ENCODE measurements around the gene NOXA1. TPM values are rescaled to one million over a fixed set of nuclear protein-coding genes. Genes with fewer than 3 reads are reported as not detected.

NOXA1 gene
- total RNA-seq, 1 experiment from 2014 or later, result 0.28 TPM

- CTCF ChIA-PET, result no interaction called here
- no peak for DNase-seq (ENCODE audit: low spot score)
Measured at GRCh38 chr9:137410891-137411249, 12.3 kb upstream of the NOXA1 start.

GRCh38 chr9:137411260-137411644 lies 11.9 kb upstream of the NOXA1 start:
- H3K36me3 ChIP-seq (ENCODE audit: insufficient read depth, low read length, poor library complexity, severe bottlenecking), result no peaks in the 10 kb centered on the region
- BruUV-seq (replicated peaks), result no TSS peak
- intact Hi-C loops (cut with micrococcal nuclease; ENCODE audit: unreplicated experiment), result no loop called here
- H3K4me3 ChIP-seq (ENCODE audit: low read depth, low read length, poor library complexity, severe bottlenecking), result no peak overlapping the region
- POLR2A ChIA-PET (ENCODE audit: low non-redundant PET), result no interaction called here
- H3K9me3 ChIP-seq (ENCODE audit: low read depth, low read length, poor library complexity, severe bottlenecking), result no peaks in the 10 kb centered on the region
- H3K27me3 ChIP-seq (replicated peaks; ENCODE audit: insufficient read depth, low read depth, low read length, poor library complexity), result no peaks in the 10 kb centered on the region
- CTCF ChIA-PET, result no interaction called here
- TF ChIP-seq EZH2 (IDR thresholded peaks at IDR 0.05; ENCODE audit: borderline replicate concordance, low read depth, low read length, poor library complexity, severe bottlenecking) (no peak), CTCF (conservative IDR thresholded peaks at IDR 0.05; ENCODE audit: low read depth, low read length) (no peak)
- peak overlapping the region; percentile 5 for H3K27ac ChIP-seq (ENCODE audit: low read depth, low read length, poor library complexity, severe bottlenecking)
- DNase-seq (ENCODE audit: low spot score), result no peak
- H3K4me1 ChIP-seq (ENCODE audit: insufficient read depth, low read length, poor library complexity, severe bottlenecking), result peaks cover 27% of the 10 kb centered on the region

More at GRCh38 chr9:137410891-137411249, 12.3 kb upstream of the NOXA1 start:
- Histone ChIP-seq H3K9me3 (ENCODE audit: low read depth, low read length, poor library complexity, severe bottlenecking) (no peaks in the 10 kb centered on the region), H3K36me3 (ENCODE audit: insufficient read depth, low read length, poor library complexity, severe bottlenecking) (no peaks in the 10 kb centered on the region), H3K27ac (ENCODE audit: low read depth, low read length, poor library complexity, severe bottlenecking) (peak overlapping the region; percentile 5), H3K4me3 (ENCODE audit: low read depth, low read length, poor library complexity, severe bottlenecking) (no peak overlapping the region), H3K27me3 (replicated peaks; ENCODE audit: insufficient read depth, low read depth, low read length, poor library complexity) (no peaks in the 10 kb centered on the region), H3K4me1 (ENCODE audit: insufficient read depth, low read length, poor library complexity, severe bottlenecking) (peaks cover 27% of the 10 kb centered on the region)
- no TSS peak for BruUV-seq (replicated peaks)
- POLR2A ChIA-PET (ENCODE audit: low non-redundant PET), result no interaction called here
- TF ChIP-seq EZH2 (IDR thresholded peaks at IDR 0.05; ENCODE audit: borderline replicate concordance, low read depth, low read length, poor library complexity, severe bottlenecking), result no peak
- TF ChIP-seq CTCF (conservative IDR thresholded peaks at IDR 0.05; ENCODE audit: low read depth, low read length), result no peak
- intact Hi-C loops (cut with micrococcal nuclease; ENCODE audit: unreplicated experiment), result no loop called here

GRCh38 chr9:137411645-137412380 lies 11.4 kb upstream of the NOXA1 start:
- CTCF ChIA-PET, result no interaction called here
- no TSS peak for BruUV-seq (replicated peaks)
- Histone ChIP-seq H3K4me3 (ENCODE audit: low read depth, low read length, poor library complexity, severe bottlenecking) (no peak overlapping the region), H3K27me3 (replicated peaks; ENCODE audit: insufficient read depth, low read depth, low read length, poor library complexity) (no peaks in the 10 kb centered on the region), H3K4me1 (ENCODE audit: insufficient read depth, low read length, poor library complexity, severe bottlenecking) (peaks cover 22% of the 10 kb centered on the region), H3K9me3 (ENCODE audit: low read depth, low read length, poor library complexity, severe bottlenecking) (no peaks in the 10 kb centered on the region), H3K27ac (ENCODE audit: low read depth, low read length, poor library complexity, severe bottlenecking) (no peak overlapping the region), H3K36me3 (ENCODE audit: insufficient read depth, low read length, poor library complexity, severe bottlenecking) (no peaks in the 10 kb centered on the region)
- intact Hi-C loops (cut with micrococcal nuclease; ENCODE audit: unreplicated experiment), result no loop called here
- peak; percentile 54 for DNase-seq (ENCODE audit: low spot score)
- POLR2A ChIA-PET (ENCODE audit: low non-redundant PET), result no interaction called here
- no peak for TF ChIP-seq EZH2 (IDR thresholded peaks at IDR 0.05; ENCODE audit: borderline replicate concordance, low read depth, low read length, poor library complexity, severe bottlenecking)
- TF ChIP-seq CTCF (conservative IDR thresholded peaks at IDR 0.05; ENCODE audit: low read depth, low read length), result no peak
